HG03432 (cell line): Measurements from ENCODE around the gene OR6C2.
"Not testable (repeated sequence)": the region's sequence is repeated elsewhere in the genome, so short reads cannot be mapped to it uniquely, and the experiment has no call there.

ENCODE experiments used
- ATAC-seq: cut with Tn5 transposase; IDR thresholded peaks from one replicate; pipeline ENCODE4 v1.9.1; 2021; ENCODE audit warnings: mild to moderate bottlenecking, moderate library complexity; ENCODE audit not compliant: unreplicated experiment

OR6C2 gene

DNA sequence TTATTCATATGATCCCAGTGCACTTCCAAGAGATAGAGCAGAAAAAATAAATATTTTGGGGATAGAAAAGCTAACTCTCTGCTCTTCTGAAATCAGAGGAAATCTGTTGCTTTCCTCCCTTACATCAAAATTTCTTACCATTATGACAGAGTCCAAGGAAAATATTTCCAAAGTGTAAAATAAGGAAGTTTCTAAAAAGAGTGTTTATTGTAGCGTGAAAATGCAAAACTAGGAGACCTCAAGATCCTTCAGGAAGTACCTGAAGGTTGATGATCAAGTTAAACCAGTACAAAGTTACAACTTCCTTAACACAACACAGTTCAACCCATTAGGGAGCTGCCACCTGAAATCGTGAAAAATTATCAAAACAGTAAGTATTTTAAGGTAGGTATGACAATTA lies at the start of gene OR6C2:
Gene OR6C2 (plus strand): TSS at position 301 of the 400 bp plus-strand sequence. CDS start 8,138 bp downstream, outside the sequence.
- no peak for ATAC-seq

DNA sequence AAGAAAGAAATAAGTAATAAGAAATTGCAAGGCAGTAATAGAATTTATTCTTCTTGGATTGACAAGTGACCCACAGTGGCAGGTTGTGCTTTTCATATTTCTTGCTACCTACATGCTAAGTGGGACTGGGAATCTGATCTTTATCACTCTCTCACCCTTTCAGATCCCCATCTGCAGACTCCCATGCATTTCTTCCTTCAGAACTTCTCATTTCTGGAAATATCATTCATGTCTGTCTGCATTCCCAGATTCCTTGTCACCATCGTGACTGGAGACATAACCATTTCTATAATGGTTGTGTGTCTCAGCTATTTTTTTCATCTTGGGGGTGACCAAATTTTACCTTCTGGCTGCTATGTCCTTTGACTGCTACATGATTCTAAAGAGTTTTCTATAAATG lies 47.5 kb upstream of the OR6C2 start:
- no peak for ATAC-seq

DNA sequence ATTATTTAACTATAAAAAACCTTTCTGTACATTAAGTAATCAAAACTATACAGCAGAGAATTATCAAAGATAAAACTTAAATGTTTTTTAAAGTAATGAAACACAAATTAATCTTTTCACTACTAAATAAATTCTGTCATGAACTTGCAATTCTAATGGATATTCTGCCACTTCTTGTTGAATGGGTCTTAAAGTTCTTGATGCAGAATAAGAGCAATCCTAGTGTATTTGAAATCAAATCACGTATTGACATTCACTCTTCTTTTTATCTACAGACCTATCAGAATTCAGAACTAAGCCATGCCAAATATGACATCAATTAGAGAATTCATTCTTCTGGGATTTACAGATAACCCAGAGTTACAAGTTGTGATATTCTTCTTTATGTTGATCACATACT lies 43.6 kb upstream of the OR6C2 start, which contains the start of gene OR6C65:
Gene OR6C65 (plus strand): TSS at position 301 of the 400 bp plus-strand sequence. CDS start 0 bp downstream, at position 301.
- no peak for ATAC-seq

DNA sequence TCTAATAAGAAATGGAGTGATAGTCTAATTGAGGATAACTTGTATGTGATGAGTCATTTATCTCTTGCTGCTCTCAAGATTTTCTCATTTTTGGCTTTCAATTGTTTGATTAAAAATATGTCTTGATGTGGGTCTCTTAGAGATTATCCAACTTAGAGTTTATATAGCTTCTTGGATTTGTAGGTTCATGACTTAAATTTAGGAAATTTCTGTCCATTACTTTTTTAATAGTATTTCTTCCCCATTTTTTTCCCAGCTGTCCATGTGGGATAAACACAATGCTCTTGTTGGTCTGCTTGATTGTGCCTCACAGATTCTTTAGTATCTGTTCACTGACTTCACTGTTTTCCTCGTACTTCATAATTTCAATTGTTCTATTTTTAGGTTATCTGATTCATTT lies 36.0 kb upstream of the OR6C2 start:
- no peak for ATAC-seq

DNA sequence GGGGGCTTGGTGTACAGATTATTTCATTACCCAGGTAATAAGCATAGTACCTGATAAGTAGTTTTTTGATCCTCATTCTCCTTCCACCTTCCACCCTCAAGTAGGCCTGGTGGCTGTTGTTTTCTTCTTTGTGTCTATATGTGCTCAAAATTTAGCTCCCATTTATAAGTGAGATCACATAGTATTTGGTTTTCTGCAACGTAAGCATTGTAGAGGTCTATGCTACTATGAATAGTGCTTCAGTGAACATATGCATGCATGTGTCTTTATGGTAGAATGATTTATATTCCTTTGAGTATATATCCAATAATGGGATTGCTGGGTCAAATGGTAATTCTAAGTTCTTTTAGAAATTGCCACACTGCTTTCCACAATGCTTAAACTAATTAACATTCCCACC lies 34.7 kb upstream of the OR6C2 start:
- ATAC-seq = not testable (repeated sequence)

DNA sequence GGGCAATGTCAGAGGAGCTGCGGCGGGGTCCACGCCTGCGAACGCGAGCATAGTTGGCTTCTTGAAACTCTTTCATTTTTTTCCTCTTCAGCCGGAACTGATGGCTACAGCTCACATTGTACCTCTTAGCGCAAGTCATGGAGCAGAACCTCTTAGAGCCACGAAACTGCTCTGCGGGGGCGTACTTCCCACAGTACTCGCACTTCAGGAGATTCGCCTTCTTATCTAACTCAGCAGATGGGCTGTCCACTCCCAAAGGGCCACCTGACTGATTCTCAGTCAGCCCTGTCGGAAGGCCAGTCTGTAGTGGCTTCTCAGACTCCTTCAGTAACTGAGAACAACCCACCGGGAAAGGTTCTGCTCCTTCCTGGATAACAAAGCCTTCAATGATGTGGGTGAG lies 31.7 kb upstream of the OR6C2 start:
- not testable (repeated sequence) for ATAC-seq

DNA sequence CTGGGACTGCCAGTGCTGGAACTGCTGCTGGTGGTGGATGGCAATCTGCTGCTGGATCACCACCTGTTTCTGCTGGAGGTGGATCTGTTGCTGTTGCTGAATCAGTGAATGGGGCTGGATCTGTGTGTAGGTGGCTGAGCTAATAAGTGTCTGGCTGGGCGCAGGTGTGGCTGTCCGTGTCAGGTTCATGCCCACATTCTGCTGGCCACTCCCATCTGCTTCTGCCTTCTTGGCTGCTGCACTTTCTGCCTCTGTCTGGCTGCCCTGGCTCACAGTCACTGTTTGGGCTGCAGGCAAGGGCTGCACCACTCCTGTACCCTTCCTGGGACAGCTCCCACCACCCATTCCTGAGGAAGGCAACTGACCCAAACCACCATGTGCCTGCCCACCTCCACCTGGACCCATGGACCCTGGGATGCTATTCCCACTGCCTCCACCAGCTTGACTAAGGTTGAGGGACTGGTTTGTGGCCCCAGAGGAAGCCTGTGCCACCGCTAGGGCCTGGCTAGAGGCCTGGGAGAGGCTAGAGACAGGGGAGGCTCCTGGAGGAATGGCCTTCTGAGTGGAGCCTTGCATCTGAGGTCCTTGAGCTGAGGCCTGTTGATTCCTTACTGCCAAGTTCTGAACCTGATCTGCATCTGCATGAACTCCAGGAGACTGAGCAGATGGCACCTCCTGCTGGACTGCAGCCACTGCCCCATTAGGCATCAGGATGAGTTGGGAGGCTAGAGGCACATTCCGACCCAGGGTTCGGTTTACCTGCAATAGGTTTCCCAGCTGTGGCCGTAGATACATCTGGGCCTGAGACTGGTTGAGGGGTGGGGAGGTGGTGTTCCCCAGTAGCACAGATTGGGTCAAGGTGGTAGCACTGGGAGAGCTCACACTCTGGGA lies 30.1 kb upstream of the OR6C2 start:
- not testable (repeated sequence) for ATAC-seq

DNA sequence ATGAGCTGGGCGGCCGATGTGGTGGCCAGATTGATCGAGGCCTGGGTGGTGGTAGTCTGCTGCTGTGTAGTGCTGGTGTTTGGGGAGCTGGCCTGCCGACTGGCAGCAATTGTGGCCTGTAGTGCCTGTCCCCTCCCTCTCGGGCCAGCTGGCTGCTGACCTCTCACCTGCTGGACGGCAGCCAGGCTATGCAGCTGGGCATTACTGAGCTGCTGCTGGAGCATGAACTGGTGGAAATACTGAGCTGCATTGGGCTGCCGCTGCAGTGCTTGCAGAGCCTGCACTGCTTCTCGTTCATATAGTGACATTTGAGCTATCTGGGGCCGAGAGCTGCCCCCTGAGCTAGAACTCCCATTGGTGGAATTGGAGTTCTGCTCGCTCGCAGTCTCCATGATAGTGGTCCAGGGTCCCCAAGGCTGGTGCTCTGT lies 29.5 kb upstream of the OR6C2 start:
- not testable (repeated sequence) for ATAC-seq

DNA sequence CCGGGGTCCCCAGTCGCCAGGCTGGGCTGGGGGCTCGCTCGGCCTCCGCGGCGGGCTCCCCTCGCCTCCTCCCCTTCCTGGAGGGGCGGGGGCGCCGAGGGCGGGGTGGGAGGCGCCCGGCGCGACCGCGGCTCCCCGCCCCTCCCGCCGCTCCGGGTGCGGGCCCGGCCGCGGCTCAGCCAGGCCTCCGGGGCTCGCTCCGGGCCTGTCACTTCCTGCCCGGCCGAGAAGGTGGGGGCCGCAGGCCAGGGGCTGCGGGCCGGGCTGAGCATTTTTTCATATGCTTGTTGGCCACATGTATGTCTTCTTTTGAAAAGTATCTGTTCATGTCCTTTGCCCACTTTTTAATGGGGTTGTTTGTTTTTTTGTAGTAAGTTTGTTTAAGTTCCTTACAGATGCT lies 29.0 kb upstream of the OR6C2 start:
- not testable (repeated sequence) for ATAC-seq

DNA sequence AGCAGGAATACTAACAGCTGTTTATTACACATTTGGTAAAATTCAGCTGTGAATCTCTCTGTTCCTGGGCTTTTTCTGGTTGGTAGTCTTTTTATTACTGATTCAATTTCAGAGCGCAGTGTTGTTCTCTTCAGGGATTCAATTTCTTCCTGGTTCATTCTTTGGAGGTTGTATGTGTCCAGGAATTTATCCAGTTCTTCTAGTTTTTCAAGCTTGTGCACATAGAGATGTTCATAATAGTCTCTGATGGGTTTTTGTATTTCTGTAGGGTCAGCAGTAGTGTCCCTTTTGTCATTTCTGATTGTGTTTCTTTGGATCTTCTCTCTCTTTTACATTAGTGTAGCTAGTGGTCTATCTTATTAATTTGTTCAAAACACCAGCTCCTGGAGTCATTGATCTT lies 26.9 kb upstream of the OR6C2 start:
- ATAC-seq = no peak

DNA sequence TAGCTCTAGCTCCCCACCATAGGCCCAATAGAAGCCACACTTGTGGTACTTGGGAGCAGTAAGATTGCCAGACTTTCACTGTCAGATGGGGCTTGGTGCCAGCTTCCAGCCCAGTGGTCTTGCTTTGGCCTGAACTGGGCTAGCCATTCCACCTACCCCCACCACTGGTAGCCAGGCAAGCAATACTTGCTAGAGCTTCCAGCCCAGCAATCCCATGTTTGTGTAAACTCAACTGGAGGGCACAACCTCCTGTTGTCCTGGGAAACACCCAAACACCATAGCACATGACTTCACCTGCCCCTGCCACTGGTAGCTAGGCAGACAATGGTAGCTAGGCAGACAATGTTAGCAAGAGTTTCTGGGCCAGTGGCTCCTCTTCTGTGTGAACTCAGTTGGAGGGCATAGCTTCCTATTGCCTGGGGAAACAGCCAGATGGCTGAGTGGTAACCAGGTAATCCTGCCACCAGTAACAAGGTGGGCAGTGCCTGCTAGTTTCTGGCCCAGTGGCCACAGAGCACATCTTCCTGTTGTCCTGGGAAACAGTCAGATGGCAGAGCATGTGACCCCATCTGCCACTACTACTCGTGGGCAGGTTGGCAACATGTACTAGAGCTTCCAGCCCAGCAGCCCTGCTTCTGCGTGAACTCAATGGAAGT lies 23.4 kb upstream of the OR6C2 start:
- ATAC-seq = no peak

DNA sequence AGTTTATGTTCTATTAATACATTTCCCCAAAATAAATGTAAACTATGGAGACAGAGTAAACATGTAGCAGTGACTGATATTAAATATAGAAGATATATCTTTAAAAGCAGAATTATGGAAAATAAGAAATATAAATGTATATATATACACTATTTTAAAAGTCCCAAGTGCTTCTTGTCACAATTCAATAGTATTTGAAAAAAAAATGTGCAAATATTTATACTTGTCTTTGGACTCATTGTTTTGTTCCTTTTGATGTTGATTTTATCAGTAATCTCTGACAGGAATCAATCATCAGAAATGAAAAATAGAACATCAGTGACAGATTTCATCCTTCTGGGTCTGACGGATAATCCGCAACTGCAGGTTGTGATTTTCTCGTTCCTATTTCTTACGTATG lies 17.9 kb upstream of the OR6C2 start, which contains the start of gene OR6C76:
Gene OR6C76 (plus strand): TSS at position 301 of the 400 bp plus-strand sequence. CDS start 0 bp downstream, at position 301.
- ATAC-seq = no peak

DNA sequence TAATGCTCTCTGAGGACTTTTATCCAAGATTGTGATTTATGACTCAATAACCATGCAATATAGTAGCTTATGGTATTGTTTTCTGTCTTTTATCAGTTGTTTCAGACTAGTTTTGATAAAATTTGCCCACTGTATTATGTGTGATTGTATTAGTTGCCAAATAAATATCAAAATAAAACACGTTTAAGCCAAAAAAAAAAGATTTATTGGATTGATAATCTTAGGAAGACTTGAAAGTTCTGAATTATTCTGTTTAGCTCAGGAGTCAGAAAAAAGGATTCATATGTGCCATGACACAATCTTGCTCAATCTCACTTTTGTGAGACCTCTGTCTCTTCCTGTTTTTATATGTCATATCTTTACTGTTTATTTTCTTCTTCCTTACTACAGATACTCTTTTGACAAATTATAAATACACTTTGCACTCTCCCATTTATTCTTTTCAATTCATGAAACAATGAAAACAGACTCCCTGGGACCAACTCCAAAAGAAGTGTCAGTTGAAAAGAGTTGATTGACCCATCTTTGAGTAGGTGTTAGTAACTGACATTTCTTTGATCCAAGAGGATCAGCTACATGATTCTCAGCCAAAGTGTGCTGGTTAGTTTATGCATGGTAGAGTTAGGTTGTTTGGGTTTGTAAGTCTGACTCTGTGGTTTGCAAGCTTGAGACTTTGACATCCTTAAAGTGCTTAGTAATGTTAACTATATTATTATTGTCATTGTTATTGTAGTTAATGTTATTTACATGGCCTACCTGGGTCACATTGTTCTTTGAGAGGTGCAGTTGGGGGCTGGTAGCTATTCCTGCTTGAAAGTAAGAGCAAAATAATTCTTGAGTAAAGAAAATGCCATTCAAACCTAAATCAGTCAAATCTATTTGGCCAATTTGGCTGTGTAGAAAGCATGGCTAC lies 15.3 kb upstream of the OR6C2 start:
- no peak for ATAC-seq

DNA sequence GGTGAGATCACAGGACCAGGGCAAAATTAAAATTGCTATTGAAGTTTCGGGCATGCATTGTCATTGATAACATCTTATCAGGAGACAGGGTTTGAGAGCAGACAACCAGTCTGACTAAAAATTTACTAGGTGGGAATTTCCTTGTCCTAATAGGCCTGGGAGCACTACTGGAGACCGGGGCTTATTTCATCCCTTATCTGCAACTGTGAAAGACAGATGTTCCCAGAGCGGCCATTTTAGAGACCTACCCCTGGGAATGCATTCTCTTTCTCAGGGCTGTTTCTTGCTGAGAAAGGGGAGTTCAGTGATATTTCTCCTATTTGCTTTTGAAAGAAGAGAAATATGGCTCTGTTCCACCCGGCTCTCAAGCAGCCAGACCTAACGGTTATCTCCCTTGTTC lies 2.6 kb upstream of the OR6C2 start:
- not testable (repeated sequence) for ATAC-seq

DNA sequence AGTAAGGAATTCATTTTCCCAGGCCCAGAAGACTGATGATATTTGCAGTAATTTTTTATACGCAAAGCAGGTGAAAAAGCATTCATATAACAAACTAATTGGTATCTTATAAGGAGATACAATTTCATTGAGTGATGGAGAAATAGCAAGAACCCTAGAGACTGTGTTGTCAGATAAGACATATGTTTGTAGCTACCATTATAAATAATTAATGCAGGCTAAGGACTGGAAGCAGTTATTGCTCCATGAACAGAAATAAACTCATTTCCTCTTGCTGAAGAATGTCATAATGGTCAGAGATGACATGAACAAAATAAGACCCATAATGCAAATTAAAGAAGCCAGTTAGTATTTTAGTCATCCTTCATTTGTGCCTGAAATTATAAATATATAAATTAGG lies 1.5 kb downstream of the OR6C2 start:
- ATAC-seq = no peak

DNA sequence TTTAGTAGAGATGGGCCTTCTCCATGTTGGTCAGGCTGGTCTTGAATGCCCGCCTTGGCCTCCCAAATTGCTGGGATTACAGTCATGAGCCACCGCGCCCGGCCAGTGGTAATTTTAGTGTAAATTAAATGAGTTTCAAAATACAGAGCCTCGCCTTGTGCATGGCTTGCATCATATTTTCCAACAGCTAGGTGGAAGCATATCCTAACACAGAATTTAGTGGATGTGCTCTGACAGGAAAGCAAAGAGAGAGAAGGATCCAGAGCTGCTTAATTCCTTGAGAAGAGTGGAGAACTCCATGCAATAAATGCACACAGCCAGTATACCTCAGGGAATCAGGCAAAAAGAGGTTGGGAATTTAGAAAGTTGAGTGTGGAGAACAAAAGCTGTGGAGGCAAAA lies 2.5 kb downstream of the OR6C2 start:
- ATAC-seq = no peak

DNA sequence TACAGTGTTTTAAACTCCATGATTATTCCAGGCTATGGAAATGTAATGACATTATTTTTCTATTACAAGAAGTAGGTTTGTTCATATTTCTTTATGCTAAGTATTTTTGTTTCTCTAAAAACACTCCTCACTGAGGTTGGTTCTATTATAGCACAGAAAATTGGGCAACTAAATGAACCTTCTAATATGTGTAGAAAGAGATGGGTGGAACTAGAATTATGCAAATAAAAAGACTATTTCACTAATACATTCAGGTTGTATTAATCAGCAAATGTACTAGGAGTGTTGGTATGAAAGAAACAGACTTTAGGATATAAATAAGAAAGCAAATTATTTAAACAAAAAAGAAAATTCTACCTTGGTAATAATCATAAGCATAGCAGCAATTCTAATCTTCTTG lies 4.9 kb downstream of the OR6C2 start:
- ATAC-seq = no peak

DNA sequence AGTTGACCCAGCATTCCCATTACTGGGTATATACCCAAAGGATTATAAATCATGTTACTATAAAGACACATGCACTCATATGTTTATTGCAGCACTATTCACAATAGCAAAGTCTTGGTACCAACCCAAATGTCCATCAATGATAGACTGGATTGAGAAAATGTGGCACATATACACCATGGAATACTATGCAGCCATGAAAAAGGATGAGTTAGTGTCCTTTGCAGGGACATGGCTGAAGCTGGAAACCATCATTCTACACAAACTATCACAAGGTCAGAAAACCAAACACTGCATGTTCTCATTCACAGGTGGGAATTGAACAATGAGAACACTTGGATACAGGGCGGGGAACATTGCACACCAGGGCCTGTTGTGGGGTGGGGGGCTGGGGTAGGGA lies 21.1 kb downstream of the OR6C2 start:
- not testable (repeated sequence) for ATAC-seq

DNA sequence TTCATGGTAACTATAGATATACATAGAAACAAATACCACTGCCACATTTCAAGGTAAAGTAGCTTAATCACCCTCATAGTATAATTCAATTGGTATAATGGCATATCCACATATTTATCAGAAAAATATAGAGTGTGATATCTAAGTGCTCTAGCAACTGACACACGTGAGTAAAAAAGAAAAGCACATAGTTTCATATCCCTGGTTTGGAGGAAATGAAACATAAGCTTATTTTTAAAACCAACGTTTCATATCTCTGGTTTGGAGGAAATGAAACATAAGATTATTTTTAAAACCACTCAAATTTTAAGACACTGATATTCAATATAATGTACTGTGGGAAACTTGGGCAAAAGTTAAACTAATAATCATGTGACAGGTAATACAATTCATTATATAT lies 24.0 kb downstream of the OR6C2 start:
- peak; percentile 68 for ATAC-seq

DNA sequence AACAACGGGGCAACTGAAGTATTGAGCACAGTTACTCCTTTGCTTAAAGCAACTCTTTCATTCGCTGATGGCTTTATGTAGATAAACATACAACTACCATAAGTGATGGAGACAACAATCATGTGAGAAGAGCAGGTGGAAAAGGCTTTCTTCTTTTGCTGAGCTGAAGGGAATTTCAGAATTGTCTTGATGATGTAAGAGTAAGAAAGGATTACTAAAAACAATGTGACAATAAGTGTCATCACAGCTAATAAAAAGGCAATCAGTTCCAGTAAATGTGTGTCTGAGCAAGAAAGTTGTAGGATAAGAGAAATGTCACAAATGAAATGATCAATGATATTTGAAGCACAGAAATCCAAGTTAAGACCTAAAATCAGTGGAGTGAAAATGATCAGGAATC lies 25.4 kb downstream of the OR6C2 start:
- no peak for ATAC-seq
